Stimulated activated naive CD8-positive, alpha-beta T cell treated with anti-CD3 and anti-CD28 coated beads, Interleukin-15, Interleukin-2, amounts not matched to agents 100 U/mL and 50 U/mL, for 24 hours (primary cell): ENCODE measurements around the gene CBX4.

Source experiments
- ATAC-seq: fragments of 150-1000 bp; cut with Tn5 transposase; one replicate; pipeline ENCODE4 v1.10.0; 2021
- DNase-seq: peaks from one replicate; pipeline ENCODE4 v3.0.0; 2021

The CBX4 gene

GRCh38 chr17:79829004-79829403 lies 10.2 kb downstream of the CBX4 start:
- no peak for DNase-seq

GRCh38 chr17:79826841-79827578 lies 12.2 kb downstream of the CBX4 start:
- ATAC-seq (no peak), DNase-seq (no peak)

More at GRCh38 chr17:79829004-79829403, 10.2 kb downstream of the CBX4 start:
- no peak for ATAC-seq

- no peak for ATAC-seq
- DNase-seq = no peak
Observed at GRCh38 chr17:79826204-79826680, 13.0 kb downstream of the CBX4 start.

- no peak for DNase-seq
- ATAC-seq = no peak
Observed at GRCh38 chr17:79825580-79825921, 13.7 kb downstream of the CBX4 start.

- ATAC-seq (no peak), DNase-seq (no peak)
Observed at GRCh38 chr17:79824893-79825579, 14.2 kb downstream of the CBX4 start.

GRCh38 chr17:79824234-79824633 lies 15.0 kb downstream of the CBX4 start:
- ATAC-seq (no peak), DNase-seq (no peak)

GRCh38 chr17:79822583-79823124 lies 16.6 kb downstream of the CBX4 start:
- ATAC-seq (no peak), DNase-seq (no peak)

- DNase-seq (no peak), ATAC-seq (no peak)
Observed at GRCh38 chr17:79821331-79822095, 17.7 kb downstream of the CBX4 start.

- DNase-seq (no peak), ATAC-seq (no peak)
Observed at GRCh38 chr17:79820959-79821330, 18.3 kb downstream of the CBX4 start.

GRCh38 chr17:79819534-79820276 lies 19.5 kb downstream of the CBX4 start:
- no peak for ATAC-seq
- DNase-seq = no peak

GRCh38 chr17:79819085-79819484 lies 20.2 kb downstream of the CBX4 start:
- ATAC-seq (no peak), DNase-seq (no peak)

GRCh38 chr17:79818026-79818758 lies 21.0 kb downstream of the CBX4 start:
- DNase-seq (no peak), ATAC-seq (no peak)

- DNase-seq (no peak), ATAC-seq (no peak)
Observed at GRCh38 chr17:79815836-79816461, 23.3 kb downstream of the CBX4 start.

GRCh38 chr17:79814974-79815835 lies 24.0 kb downstream of the CBX4 start:
- DNase-seq (no peak), ATAC-seq (no peak)

GRCh38 chr17:79814127-79814973 lies 24.9 kb downstream of the CBX4 start:
- ATAC-seq (no peak), DNase-seq (no peak)

GRCh38 chr17:79813297-79814126 lies 25.7 kb downstream of the CBX4 start:
- ATAC-seq (no peak), DNase-seq (no peak)

GRCh38 chr17:79812353-79813258 lies 26.6 kb downstream of the CBX4 start:
- DNase-seq = no peak
- no peak for ATAC-seq
